Temporal lobe (tissue), 2 donors: ENCODE results near the gene MAP3K6. TPM values are rescaled to one million over a fixed set of nuclear protein-coding genes. Genes with fewer than 3 reads are reported as not detected.

Experiments used
- small RNA-seq: library from RNA; depleted of rRNA; stranded (forward); fragments of <200 nt; gene quantifications from one replicate; pipeline ENCODE3, GENCODE V24; 2014; ENCODE audit warnings: low replicate concordance
- total RNA-seq: library from RNA; depleted of rRNA; stranded (reverse); fragments of >200 nt; gene quantifications from one replicate; pipeline ENCODE4 v1.2.3, GENCODE V29; 2014

The MAP3K6 gene
- total RNA-seq, 1 donor from 2014 or later: 1.5 TPM

Small RNAs within 50 kb of the gene (small RNA-seq; reads per million reads assigned to genes)
- gene RNU6-48P: 0.19 reads per million

Other genes starting within 250 kb of the MAP3K6 start
- 2.5 TPM for gene SLC9A1, start 211.8 kb downstream of the MAP3K6 start, total RNA-seq
- 20.9 TPM for gene WDTC1, start 132.3 kb downstream of the MAP3K6 start, total RNA-seq
- gene TMEM222, start 44.8 kb downstream of the MAP3K6 start, total RNA-seq: 20.9 TPM
- gene SYTL1, start 24.9 kb downstream of the MAP3K6 start, total RNA-seq: 0.25 TPM
- gene FCN3, start 7.9 kb upstream of the MAP3K6 start, total RNA-seq: 0.25 TPM
- not detected for gene CD164L2, start 16.4 kb upstream of the MAP3K6 start, total RNA-seq
- 0.25 TPM for gene GPR3, start 25.7 kb upstream of the MAP3K6 start, total RNA-seq
- gene WASF2, start 123.2 kb upstream of the MAP3K6 start, total RNA-seq: 10.1 TPM
- gene AHDC1, start 237.2 kb upstream of the MAP3K6 start, total RNA-seq: 16.5 TPM